Ectodermal cell (in vitro differentiated cells): ENCODE measurements around the gene MUCL3.
A peak's percentile ranks its signal among the peaks of the same experiment; 100 is the strongest.
"Not testable (repeated sequence)": the region's sequence is repeated elsewhere in the genome, so short reads cannot be mapped to it uniquely, and the experiment has no call there.

Experiments used
- H3K27ac ChIP-seq: 2 replicates; pipeline ENCODE4 v1.7.0; 2013; ENCODE audit warnings: mild to moderate bottlenecking, low read depth, low read length; ENCODE audit not compliant: insufficient read depth, poor library complexity, severe bottlenecking
- H3K27me3 ChIP-seq: 2 replicates; pipeline ENCODE4 v1.7.0; 2013; ENCODE audit warnings: mild to moderate bottlenecking, low read length; ENCODE audit not compliant: insufficient read depth, control insufficient read depth, poor library complexity, severe bottlenecking
- H3K36me3 ChIP-seq: one replicate; pipeline ENCODE4 v1.7.0; 2013; ENCODE audit warnings: low read length; ENCODE audit not compliant: control insufficient read depth, insufficient read depth
- H3K4me1 ChIP-seq: one replicate; pipeline ENCODE4 v1.7.0; 2013; ENCODE audit warnings: low read length; ENCODE audit not compliant: control insufficient read depth, insufficient read depth
- H3K4me3 ChIP-seq: 2 replicates; pipeline ENCODE4 v1.7.0; 2013; ENCODE audit warnings: low read depth, low read length, control low read depth; ENCODE audit not compliant: insufficient read depth
- H3K9me3 ChIP-seq: 2 replicates; pipeline ENCODE4 v1.7.0; 2013; ENCODE audit warnings: mild to moderate bottlenecking, low read length, moderate library complexity; ENCODE audit not compliant: control insufficient read depth
- WGBS, 2 experiments: methylation state at CpG; one replicate each; pipeline ENCODE4 v1.1.7; 2013; ENCODE audit warnings: missing lambda C conversion rate in 2 of 2; 5-methylcytosine and 5-hydroxymethylcytosine counted together

MUCL3 gene

DNA sequence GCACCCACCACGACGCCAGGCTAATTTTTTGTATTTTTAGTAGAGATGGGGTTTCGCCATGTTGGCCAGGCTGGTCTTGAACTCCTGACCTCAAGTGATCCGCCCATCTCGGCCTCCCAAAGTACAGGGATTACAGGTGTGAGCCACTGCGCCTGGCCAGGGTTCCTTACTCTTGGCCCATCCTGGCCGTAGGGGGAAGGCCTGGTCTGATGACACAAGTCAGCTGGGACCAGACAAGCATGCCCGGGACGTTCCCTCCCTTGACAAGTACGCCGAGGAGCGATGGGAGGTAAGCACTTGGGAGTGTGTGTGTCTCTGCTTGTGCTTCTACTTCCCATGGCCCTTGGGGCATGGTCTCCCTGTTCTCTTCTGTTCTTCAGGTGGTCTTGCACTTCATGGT lies 30.3 kb upstream of the MUCL3 start:
- not testable (repeated sequence) for H3K27me3 ChIP-seq, H3K27ac ChIP-seq, H3K9me3 ChIP-seq, H3K4me3 ChIP-seq
- Histone ChIP-seq H3K4me1 (peaks cover 18% of the 10 kb centered on the region), H3K36me3 (peaks cover 10% of the 10 kb centered on the region)
- WGBS, 2 experiments: 95% methylated on average over 12 of the region's 12 CpGs

DNA sequence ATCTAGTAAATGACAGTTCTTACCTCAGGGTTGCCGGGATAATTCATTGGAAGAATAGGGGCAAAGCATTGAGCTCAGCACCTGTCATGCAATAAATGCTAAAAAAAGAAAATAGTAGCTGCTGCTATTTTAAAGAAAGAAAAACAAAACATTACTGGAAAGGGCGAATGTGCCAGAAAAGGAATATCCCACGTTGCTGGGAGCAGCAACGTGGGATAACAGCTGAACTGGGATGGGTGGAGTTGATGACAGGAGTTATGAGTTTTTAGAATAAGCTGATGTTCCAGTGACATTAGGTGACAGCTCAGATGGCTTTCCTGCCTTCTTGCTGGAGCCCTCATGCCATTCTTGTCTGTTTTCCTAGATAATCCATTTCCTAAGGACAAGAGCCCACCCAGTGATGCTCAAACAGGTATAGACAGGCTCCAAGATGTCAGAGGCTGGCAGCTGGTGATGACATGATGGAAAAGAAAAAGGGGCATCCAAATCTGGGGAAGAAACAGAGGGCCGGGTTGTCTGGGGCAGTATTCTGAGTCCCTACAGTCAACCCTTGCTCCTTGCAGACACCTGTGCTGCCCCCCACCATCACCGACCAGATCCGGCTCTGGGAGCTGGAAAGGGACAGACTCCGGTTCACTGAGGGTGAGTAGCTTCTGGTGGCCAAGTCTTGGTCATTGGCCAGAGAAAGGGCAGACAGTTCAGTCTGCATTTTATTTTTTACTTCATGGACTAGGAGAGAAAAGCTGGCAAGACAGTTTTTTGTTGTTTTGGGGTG lies 27.8 kb upstream of the MUCL3 start:
- 92 to 93% methylated on average over 8 of the region's 8 CpGs for WGBS, 2 experiments
- Histone ChIP-seq H3K27ac (no peak overlapping the region), H3K36me3 (peaks cover 15% of the 10 kb centered on the region), H3K9me3 (no peaks in the 10 kb centered on the region), H3K27me3 (no peaks in the 10 kb centered on the region), H3K4me3 (no peak overlapping the region), H3K4me1 (peaks cover 18% of the 10 kb centered on the region)

DNA sequence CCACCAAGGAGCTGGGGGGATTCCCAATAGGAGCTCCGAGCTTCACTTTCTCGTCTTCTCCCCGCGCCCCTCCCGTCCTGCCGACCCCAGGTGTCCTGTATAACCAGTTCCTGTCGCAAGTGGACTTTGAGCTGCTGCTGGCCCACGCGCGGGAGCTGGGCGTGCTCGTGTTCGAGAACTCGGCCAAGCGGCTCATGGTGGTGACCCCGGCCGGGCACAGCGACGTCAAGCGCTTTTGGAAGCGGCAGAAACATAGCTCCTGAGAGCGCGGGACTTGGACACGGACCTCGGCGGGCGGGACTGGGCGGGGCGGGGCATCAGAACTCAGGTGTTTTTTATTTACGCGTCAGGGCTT lies 27.1 kb upstream of the MUCL3 start:
- Histone ChIP-seq H3K27ac (no peak overlapping the region), H3K4me1 (peaks cover 16% of the 10 kb centered on the region), H3K4me3 (peak overlapping the region; percentile 67), H3K36me3 (peaks cover 18% of the 10 kb centered on the region), H3K9me3 (no peaks in the 10 kb centered on the region), H3K27me3 (no peaks in the 10 kb centered on the region)
- 25 to 27% methylated on average over 31 of the region's 31 CpGs for WGBS, 2 experiments

DNA sequence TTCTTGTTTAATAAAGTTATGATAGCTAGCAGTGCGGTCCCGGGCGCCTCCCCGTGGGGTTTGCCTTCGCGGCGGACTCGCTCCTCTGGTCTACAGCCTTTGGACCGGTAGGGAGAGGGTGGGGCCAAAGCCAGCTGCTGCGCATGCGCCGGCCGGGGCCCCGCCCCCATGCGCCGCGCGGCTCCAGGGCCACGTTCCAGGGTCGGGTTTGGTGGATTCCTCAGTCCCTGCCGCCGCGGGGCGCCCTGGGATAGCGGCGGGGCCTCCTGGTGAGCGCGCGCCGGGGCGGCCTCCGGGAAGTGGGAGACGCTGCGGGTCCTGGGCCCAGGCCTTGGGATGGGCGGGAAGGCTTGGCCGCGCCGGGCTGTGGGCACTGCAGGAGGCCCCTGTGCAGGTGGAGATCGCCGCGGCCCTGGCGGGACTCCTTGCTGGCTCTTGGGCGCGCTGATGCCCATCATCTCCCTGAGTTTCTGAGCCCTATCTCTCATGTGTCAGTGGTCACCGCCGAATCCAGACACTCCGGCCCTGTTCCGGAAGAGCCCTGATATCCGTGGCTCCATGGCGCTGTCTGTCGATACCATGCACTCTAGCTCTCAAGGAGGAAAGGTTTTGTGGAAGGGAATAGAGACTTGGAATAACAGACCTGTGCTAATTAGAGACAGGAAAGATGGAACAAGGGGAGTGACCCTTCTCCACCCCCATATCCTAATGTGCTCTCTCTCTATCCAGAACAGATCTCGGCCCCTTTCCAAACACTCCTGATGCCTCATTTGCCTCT lies 26.5 kb upstream of the MUCL3 start, which contains the start of gene VARS2:
VARS2 (plus strand) TSS at position 163 of the 778 bp plus-strand sequence; CDS start at position 762, 599 bp downstream.
- H3K9me3 ChIP-seq: no peaks in the 10 kb centered on the region
- peak within 1 kb of the TSS; percentile 67 for H3K4me3 ChIP-seq
- H3K27me3 ChIP-seq: no peaks in the 10 kb centered on the region
- peak within 1 kb of the TSS; percentile 16 for H3K27ac ChIP-seq
- peaks cover 11% of the 10 kb centered on the region for H3K4me1 ChIP-seq
- 7% methylated on average over 52 of the region's 52 CpGs for WGBS, 2 experiments
- peaks cover 20% of the 10 kb centered on the region for H3K36me3 ChIP-seq

DNA sequence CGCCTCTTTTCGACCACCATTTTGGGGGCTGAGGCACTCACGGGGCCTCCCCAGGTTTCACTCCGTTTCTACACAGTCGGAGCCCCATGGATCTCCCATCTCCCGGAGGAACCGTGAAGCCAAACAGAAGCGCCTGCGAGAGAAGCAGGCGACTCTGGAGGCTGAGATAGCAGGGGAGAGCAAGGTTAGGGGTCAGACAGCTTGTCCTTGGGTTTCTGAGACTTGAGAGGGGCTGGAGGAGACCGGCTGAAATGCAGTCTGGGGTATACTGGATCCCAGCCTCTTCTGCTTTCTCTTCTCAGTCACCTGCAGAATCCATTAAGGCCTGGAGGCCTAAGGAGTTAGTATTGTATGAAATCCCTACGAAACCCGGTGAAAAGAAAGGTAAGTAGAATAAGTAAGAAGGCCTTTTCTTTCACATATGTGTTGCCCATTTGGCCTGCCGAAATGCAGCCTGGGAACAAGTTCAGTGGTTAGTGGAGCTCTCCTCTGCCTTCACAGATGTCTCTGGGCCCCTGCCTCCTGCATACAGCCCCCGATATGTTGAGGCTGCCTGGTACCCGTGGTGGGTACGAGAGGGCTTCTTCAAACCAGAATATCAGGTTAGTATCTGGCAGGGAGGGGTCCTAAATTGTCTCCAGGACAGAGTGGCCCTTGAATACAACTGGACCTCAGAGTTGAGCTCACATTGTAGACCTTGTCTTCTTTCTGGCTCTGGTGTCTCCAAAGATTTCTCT lies 25.8 kb upstream of the MUCL3 start:
- peaks cover 10% of the 10 kb centered on the region for H3K4me1 ChIP-seq
- H3K9me3 ChIP-seq: no peaks in the 10 kb centered on the region
- no peak overlapping the region for H3K27ac ChIP-seq
- peaks cover 25% of the 10 kb centered on the region for H3K36me3 ChIP-seq
- H3K4me3 ChIP-seq: peak overlapping the region; percentile 67
- WGBS, 2 experiments: 78 to 80% methylated on average over 17 of the region's 17 CpGs
- no peaks in the 10 kb centered on the region for H3K27me3 ChIP-seq

DNA sequence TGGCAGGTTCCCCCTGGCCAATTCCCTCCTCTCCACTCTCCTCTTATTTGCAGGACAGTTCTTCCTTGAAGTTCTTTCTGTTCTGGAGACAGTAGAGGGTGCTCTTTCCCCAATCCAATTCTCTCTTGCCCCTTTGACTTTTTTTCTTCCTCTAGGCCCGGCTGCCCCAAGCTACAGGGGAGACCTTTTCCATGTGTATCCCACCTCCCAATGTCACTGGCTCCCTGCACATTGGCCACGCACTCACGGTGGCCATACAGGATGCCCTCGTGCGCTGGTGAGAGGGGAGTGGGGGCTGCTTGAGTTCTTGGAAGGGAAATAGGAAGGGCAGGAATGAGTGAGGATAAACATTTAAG lies 25.2 kb upstream of the MUCL3 start:
- Histone ChIP-seq H3K27ac (no peak overlapping the region), H3K27me3 (no peaks in the 10 kb centered on the region), H3K36me3 (peaks cover 24% of the 10 kb centered on the region), H3K9me3 (no peaks in the 10 kb centered on the region), H3K4me1 (peaks cover 10% of the 10 kb centered on the region), H3K4me3 (no peak overlapping the region)
- 32 to 48% methylated on average over 5 of the region's 5 CpGs for WGBS, 2 experiments

DNA sequence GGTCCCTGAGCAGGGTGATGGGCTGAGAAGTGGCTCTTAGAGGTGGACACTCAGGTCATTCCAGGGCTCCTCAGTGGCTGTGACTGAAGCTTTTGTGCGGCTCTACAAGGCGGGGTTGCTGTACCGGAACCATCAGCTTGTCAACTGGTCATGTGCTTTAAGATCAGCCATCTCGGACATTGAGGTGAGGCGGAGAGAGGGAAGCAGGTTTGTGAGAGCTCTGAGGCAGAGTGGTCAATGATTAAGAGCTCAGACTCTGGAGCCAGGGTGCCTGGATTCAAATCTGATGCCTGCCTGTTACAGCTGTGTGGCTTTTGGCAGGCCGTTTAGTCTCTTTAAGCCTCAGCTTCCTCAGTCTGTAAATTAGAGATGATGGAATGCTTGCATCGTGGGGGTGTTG lies 23.7 kb upstream of the MUCL3 start:
- peaks cover 32% of the 10 kb centered on the region for H3K36me3 ChIP-seq
- no peak overlapping the region for H3K4me3 ChIP-seq
- no peaks in the 10 kb centered on the region for H3K9me3 ChIP-seq
- 94 to 96% methylated on average over 7 of the region's 7 CpGs for WGBS, 2 experiments
- no peaks in the 10 kb centered on the region for H3K27me3 ChIP-seq
- H3K4me1 ChIP-seq: peaks cover 10% of the 10 kb centered on the region
- H3K27ac ChIP-seq: no peak overlapping the region

DNA sequence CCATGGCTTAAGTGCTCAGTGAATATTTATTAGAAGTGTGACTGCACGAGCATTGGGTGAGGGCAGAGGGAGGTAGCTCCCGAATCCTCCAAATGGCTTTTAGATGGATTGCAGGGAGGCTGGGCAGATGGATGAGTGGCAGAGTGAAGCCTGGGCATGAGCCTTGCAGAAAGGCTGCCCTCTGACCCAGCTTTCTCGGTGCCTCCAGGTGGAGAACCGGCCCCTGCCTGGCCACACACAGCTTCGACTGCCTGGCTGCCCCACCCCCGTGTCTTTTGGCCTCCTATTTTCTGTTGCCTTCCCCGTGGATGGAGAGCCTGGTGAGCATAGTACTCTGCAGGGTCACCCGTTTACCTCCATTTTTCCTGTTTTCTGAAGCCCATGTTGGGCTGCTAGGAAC lies 23.3 kb upstream of the MUCL3 start:
- peaks cover 32% of the 10 kb centered on the region for H3K36me3 ChIP-seq
- peaks cover 10% of the 10 kb centered on the region for H3K4me1 ChIP-seq
- no peak overlapping the region for H3K4me3 ChIP-seq
- 91 to 92% methylated on average over 8 of the region's 8 CpGs for whole genome bisulfite sequencing, 2 experiments
- no peak overlapping the region for H3K27ac ChIP-seq
- H3K9me3 ChIP-seq: no peaks in the 10 kb centered on the region
- H3K27me3 ChIP-seq: no peaks in the 10 kb centered on the region

DNA sequence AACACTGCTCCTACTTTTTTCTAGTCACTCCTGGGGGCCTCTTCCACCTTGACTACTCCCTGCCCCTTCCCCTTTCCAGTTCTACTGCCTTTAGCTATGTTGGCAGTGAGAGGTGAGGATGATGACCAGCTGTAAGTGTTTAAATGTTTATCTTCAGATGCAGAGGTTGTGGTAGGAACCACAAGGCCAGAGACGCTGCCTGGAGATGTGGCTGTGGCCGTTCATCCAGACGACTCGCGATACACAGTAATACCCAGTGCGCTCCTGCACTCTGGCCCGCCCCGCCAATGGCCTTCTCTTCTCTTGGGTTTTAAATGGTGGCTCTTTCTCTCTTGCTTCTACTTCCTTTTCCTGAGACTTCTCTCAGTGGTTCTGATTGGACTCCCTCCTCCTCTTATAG lies 22.1 kb upstream of the MUCL3 start:
- WGBS, 2 experiments: 92 to 97% methylated on average over 8 of the region's 8 CpGs
- Histone ChIP-seq H3K27me3 (no peaks in the 10 kb centered on the region), H3K4me1 (peaks cover 10% of the 10 kb centered on the region), H3K4me3 (no peak overlapping the region), H3K9me3 (no peaks in the 10 kb centered on the region), H3K27ac (no peak overlapping the region), H3K36me3 (peaks cover 42% of the 10 kb centered on the region)

DNA sequence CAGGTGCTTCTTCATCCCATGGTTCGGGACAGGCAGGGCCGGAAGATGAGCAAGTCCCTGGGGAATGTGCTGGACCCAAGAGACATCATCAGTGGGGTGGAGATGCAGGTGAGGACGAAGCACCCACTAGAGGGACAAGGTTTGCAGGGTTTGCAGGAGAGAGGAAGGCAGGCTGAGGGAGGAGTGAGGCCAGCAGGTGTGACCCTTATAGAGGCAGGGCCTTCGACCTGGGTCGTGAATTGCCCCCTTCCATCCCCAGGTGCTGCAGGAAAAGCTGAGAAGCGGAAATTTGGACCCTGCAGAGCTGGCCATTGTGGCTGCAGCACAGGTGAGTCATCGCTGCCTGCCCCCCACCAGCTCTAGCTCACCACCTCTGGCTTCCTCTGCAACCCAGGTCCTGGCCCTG lies 18.3 kb upstream of the MUCL3 start:
- Histone ChIP-seq H3K4me3 (no peak overlapping the region), H3K36me3 (peaks cover 53% of the 10 kb centered on the region)
- 89% methylated on average over 7 of the region's 7 CpGs for WGBS, 2 experiments

More for the DNA sequence above, 18.3 kb upstream of the MUCL3 start:
- H3K27ac ChIP-seq: no peak overlapping the region
- no peaks in the 10 kb centered on the region for H3K4me1 ChIP-seq
- H3K9me3 ChIP-seq: no peaks in the 10 kb centered on the region
- no peaks in the 10 kb centered on the region for H3K27me3 ChIP-seq
